NCI-H2196 treated with DMSO at 0.1 percent for 48 hours (cell line): Measurements from ENCODE around the gene NDUFC1.

Experiments used
- DNase-seq: peaks from one replicate; lab custom pipeline; 2025; ENCODE audit not compliant: unreplicated experiment; lab: John Stamatoyannopoulos, UW

Gene NDUFC1

GRCh38 chr4:139253046-139253445 lies 49.2 kb downstream of the NDUFC1 start:
- DNase-seq: no peak

- no peak for DNase-seq
Measured at GRCh38 chr4:139247700-139248238, 54.5 kb downstream of the NDUFC1 start.

DNA sequence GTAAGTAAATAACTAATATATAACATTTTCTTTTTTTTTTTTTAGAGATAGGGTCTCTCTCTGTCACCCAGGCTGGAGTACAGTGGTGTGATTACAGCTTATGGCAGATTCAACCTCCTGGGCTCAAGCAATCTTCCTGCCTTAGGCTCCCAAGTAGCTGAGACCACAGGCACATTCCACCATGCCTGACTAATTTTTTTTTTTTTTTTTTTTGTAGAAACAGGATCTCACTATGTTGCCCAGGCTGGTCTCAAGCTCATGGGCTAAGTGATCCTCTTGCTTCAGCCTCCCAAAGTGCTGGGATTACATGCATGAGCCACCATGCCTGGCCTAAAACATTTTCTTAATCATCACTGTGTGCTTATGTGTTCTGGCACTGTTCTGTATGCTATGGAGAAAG lies 55.0 kb downstream of the NDUFC1 start:
- DNase-seq: no peak

DNA sequence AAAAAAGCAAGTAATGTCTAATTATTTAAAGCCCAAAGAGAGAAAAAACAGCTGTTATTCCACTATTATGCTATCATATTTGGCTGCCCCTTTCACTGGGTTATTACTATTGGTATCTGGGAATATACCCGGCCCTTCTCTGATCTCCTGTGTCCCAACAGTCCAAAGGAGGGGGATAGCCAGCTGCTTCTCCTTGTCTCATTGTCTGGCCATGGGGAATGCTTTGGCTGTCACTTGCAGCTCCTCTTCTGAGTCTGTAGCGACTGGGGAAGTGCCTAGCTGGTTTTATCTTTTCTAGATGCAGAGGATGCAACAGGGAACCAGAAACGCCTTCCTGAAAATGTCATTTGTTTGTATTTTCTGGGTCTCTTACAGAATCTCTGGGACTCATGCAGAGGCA lies 56.1 kb downstream of the NDUFC1 start:
- DNase-seq: no peak

- no peak for DNase-seq
Measured at GRCh38 chr4:139245590-139245989, 56.7 kb downstream of the NDUFC1 start.

GRCh38 chr4:139243448-139244365 lies 58.6 kb downstream of the NDUFC1 start:
- peak; percentile 23 for DNase-seq

- no peak for DNase-seq
Measured at GRCh38 chr4:139242511-139243051, 59.7 kb downstream of the NDUFC1 start.

DNA sequence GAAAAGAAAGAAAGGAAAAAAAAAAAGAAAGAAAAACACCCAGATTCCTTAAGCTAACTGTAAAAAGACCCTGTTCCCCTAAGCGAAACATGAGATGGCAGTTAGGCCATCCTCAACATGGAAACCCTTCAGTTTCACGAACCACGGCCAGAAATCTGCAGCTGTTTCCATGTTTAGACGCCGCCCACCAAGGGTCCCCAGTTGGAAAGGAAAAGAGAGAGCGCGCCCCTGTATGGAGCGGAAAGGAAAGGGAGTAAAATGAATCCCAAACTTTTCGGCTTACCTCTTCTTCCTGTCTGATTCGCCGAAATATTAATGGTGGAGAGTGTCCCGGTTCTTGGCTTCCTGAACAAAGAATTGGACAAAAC lies 60.5 kb downstream of the NDUFC1 start:
- DNase-seq: no peak

DNA sequence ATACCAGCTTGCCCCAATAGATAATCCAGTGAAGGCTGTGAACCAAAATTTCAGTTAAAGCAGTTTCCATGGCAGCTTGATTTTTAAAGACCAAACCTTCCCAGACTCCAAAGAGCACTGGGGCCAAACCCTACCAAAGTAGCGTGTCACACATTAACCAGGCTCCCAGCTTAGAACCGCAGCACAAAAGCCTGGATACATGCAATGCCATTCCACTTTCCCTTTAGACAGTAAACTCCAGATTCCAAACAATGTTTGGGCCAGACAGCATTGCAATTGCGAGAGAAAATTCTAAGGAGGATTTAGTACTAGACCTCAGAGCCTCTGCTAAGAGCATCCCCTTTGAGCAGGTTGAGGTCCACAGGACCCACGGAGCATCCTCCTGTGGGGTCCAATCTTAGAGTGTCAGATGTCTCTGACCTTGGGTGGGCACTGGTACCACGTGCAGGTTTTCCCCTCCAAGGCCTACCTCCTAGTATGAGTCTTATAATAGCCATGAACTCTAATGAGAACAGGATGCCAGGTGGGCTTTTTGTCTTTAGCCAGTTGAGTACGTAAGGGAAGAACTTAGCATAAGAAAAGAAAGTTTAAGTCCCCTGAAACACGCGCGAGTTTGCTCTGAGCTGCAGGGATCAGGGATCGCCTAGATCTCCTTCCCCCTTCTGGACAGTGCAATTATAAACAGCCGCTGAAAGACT lies 61.0 kb downstream of the NDUFC1 start:
- DNase-seq: no peak
